ENCODE results near the gene VRK1. TPM values are rescaled to one million over a fixed set of nuclear protein-coding genes. Genes with fewer than 3 reads are reported as not detected.

The VRK1 gene
- total RNA-seq, 1 experiment from 2014 or later = 67.3 TPM

DNA sequence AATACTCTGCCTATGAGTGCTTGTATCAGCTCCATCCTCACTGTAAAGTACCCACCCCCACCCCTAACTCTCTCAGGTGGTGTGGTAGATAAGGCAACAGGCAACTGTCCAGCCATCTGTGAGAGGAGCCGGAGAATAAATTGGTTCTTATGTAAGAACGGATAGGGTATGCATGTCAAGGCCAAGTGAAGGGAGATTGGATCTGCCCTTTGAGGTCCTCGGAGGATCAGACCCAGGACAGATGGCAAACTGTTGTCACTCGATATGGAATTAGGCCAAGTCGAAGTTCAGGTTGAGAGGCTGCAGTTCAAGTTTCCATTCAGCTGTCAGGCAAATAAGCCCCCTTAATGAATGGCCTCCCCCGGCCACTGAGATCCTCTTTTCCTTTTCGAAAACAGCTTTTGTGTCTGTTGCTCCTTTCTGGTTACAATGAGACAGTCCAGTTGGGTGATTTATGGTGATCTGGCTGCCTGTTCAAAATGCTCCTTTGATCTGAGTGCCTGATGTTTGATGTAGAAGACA lies 120.3 kb downstream of the VRK1 start:
- peaks cover 22% of the 10 kb centered on the region for H3K36me3 Mint-ChIP-seq
- CTCF ChIA-PET = no interaction called here

GRCh38 chr14:96920023-96920422 lies 122.8 kb downstream of the VRK1 start:
- Mint-ChIP-seq H3K27ac (no peak overlapping the region), H3K9me3 (peaks cover 39% of the 10 kb centered on the region), H3K4me3 (no peak overlapping the region), H3K36me3 (peaks cover 28% of the 10 kb centered on the region), H3K4me1 (peaks cover 4% of the 10 kb centered on the region), H3K27me3 (ENCODE audit: low read depth) (no peaks in the 10 kb centered on the region)
- ATAC-seq = no peak
- ChIA-PET POLR2A (no interaction called here), CTCF (no interaction called here)
- no peak for DNase-seq (ENCODE audit: low spot score)
- TF ChIP-seq, protein P1, sequence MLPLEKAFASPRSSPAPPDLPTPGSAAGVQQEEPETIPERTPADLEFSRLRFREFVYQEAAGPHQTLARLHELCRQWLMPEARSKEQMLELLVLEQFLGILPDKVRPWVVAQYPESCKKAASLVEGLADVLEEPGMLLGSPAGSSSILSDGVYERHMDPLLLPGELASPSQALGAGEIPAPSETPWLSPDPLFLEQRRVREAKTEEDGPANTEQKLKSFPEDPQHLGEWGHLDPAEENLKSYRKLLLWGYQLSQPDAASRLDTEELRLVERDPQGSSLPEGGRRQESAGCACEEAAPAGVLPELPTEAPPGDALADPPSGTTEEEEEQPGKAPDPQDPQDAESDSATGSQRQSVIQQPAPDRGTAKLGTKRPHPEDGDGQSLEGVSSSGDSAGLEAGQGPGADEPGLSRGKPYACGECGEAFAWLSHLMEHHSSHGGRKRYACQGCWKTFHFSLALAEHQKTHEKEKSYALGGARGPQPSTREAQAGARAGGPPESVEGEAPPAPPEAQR (CRISPR knock-in tag; IDR thresholded peaks at IDR 0.05) = no peak
- TF ChIP-seq, protein P2, sequence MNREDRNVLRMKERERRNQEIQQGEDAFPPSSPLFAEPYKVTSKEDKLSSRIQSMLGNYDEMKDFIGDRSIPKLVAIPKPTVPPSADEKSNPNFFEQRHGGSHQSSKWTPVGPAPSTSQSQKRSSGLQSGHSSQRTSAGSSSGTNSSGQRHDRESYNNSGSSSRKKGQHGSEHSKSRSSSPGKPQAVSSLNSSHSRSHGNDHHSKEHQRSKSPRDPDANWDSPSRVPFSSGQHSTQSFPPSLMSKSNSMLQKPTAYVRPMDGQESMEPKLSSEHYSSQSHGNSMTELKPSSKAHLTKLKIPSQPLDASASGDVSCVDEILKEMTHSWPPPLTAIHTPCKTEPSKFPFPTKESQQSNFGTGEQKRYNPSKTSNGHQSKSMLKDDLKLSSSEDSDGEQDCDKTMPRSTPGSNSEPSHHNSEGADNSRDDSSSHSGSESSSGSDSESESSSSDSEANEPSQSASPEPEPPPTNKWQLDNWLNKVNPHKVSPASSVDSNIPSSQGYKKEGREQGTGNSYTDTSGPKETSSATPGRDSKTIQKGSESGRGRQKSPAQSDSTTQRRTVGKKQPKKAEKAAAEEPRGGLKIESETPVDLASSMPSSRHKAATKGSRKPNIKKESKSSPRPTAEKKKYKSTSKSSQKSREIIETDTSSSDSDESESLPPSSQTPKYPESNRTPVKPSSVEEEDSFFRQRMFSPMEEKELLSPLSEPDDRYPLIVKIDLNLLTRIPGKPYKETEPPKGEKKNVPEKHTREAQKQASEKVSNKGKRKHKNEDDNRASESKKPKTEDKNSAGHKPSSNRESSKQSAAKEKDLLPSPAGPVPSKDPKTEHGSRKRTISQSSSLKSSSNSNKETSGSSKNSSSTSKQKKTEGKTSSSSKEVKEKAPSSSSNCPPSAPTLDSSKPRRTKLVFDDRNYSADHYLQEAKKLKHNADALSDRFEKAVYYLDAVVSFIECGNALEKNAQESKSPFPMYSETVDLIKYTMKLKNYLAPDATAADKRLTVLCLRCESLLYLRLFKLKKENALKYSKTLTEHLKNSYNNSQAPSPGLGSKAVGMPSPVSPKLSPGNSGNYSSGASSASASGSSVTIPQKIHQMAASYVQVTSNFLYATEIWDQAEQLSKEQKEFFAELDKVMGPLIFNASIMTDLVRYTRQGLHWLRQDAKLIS (CRISPR knock-in tag; IDR thresholded peaks at IDR 0.05; ENCODE audit: borderline replicate concordance) = no peak
- TF ChIP-seq KAT7 (CRISPR knock-in tag; IDR thresholded peaks at IDR 0.05; ENCODE audit: borderline replicate concordance) (no peak), FOXP1 (CRISPR knock-in tag; IDR thresholded peaks at IDR 0.05; ENCODE audit: borderline replicate concordance) (no peak), AR (CRISPR knock-in tag; IDR thresholded peaks at IDR 0.05) (no peak), NR3C1 (CRISPR knock-in tag; conservative IDR thresholded peaks at IDR 0.05; ENCODE audit: low read depth) (no peak)
- TF ChIP-seq, protein P3, sequence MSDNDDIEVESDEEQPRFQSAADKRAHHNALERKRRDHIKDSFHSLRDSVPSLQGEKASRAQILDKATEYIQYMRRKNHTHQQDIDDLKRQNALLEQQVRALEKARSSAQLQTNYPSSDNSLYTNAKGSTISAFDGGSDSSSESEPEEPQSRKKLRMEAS (CRISPR knock-in tag; IDR thresholded peaks at IDR 0.05) = no peak
- TF ChIP-seq, protein P4, sequence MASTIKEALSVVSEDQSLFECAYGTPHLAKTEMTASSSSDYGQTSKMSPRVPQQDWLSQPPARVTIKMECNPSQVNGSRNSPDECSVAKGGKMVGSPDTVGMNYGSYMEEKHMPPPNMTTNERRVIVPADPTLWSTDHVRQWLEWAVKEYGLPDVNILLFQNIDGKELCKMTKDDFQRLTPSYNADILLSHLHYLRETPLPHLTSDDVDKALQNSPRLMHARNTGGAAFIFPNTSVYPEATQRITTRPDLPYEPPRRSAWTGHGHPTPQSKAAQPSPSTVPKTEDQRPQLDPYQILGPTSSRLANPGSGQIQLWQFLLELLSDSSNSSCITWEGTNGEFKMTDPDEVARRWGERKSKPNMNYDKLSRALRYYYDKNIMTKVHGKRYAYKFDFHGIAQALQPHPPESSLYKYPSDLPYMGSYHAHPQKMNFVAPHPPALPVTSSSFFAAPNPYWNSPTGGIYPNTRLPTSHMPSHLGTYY (CRISPR knock-in tag; IDR thresholded peaks at IDR 0.05) = no peak

More for the DNA sequence above, 120.3 kb downstream of the VRK1 start:
- POLR2A ChIA-PET = no interaction called here
- Mint-ChIP-seq H3K4me1 (no peaks in the 10 kb centered on the region), H3K4me3 (no peak overlapping the region), H3K27ac (no peak overlapping the region), H3K9me3 (peaks cover 36% of the 10 kb centered on the region), H3K27me3 (ENCODE audit: low read depth) (no peaks in the 10 kb centered on the region)
- ATAC-seq (no peak), DNase-seq (ENCODE audit: low spot score) (no peak)
- TF ChIP-seq GTF2I (CRISPR knock-in tag; conservative IDR thresholded peaks at IDR 0.05) (no peak), FOXP1 (CRISPR knock-in tag; IDR thresholded peaks at IDR 0.05; ENCODE audit: borderline replicate concordance) (no peak), ZNF232 (CRISPR knock-in tag; IDR thresholded peaks at IDR 0.05) (no peak), CREM (CRISPR knock-in tag; IDR thresholded peaks at IDR 0.05) (no peak), ZNF138 (CRISPR knock-in tag; conservative IDR thresholded peaks at IDR 0.05) (no peak), ESRRA (CRISPR knock-in tag; IDR thresholded peaks at IDR 0.05; ENCODE audit: borderline replicate concordance) (no peak), GABPB1 (CRISPR knock-in tag; IDR thresholded peaks at IDR 0.05) (no peak), FOXJ3 (CRISPR knock-in tag; IDR thresholded peaks at IDR 0.05; ENCODE audit: borderline replicate concordance) (no peak), ZNF512 (CRISPR knock-in tag; IDR thresholded peaks at IDR 0.05; ENCODE audit: borderline replicate concordance) (no peak), JUN (CRISPR knock-in tag; IDR thresholded peaks at IDR 0.05) (no peak)
- TF ChIP-seq, protein P5, sequence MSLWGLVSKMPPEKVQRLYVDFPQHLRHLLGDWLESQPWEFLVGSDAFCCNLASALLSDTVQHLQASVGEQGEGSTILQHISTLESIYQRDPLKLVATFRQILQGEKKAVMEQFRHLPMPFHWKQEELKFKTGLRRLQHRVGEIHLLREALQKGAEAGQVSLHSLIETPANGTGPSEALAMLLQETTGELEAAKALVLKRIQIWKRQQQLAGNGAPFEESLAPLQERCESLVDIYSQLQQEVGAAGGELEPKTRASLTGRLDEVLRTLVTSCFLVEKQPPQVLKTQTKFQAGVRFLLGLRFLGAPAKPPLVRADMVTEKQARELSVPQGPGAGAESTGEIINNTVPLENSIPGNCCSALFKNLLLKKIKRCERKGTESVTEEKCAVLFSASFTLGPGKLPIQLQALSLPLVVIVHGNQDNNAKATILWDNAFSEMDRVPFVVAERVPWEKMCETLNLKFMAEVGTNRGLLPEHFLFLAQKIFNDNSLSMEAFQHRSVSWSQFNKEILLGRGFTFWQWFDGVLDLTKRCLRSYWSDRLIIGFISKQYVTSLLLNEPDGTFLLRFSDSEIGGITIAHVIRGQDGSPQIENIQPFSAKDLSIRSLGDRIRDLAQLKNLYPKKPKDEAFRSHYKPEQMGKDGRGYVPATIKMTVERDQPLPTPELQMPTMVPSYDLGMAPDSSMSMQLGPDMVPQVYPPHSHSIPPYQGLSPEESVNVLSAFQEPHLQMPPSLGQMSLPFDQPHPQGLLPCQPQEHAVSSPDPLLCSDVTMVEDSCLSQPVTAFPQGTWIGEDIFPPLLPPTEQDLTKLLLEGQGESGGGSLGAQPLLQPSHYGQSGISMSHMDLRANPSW (CRISPR knock-in tag; conservative IDR thresholded peaks at IDR 0.05; ENCODE audit: low read depth) = no peak

Data from WTC11 (cell line).